Activated CD4-positive, CD25-positive, alpha-beta regulatory T cell treated with anti-CD3 and anti-CD28 coated beads, Interleukin-2, amount 50 U/mL, for 72 hours (primary cell): ENCODE measurements around the gene EIPR1.
"Not testable (repeated sequence)": the region's sequence is repeated elsewhere in the genome, so short reads cannot be mapped to it uniquely, and the experiment has no call there.

Experiments
- DNase-seq: peaks from one replicate; pipeline ENCODE4 v3.0.0; 2021

Gene EIPR1

DNA sequence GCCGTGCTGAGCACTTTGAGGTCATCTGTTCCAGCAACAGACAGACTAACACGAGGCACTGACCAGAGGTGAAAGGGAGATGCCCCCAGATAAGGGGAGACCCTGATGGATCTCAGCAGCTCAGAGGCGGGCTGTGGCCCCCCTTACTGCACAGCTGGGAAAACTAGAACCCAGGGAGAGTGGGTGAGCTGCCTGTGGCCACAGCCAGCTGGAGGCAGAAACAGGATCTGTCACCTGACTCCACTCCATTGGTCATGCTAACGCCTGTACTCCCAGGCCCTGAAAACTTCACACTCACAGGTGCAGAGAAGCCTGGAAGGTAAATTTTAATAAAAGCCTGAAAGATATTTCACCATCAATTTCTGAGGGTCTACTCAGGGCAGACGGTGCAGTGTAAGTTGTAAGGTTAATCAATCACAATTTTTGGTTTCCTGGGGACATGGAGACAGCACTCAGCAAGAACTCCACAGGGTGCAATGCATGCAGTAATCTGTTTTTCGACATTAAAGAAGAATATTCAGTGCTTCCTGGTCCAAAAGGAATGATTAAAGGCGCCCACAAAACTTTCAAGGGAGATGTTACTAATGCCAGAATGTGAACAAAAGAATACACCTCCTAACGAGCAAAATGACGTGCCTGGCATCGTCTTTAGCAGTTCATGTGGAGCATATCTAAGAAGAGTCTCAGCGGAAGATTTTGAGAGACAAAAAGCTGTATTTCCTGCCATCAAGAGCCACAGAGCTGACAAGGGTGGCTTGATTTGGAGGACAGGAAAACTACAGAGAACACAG, 173.4 kb downstream of the EIPR1 start:
- DNase-seq: no peak

DNA sequence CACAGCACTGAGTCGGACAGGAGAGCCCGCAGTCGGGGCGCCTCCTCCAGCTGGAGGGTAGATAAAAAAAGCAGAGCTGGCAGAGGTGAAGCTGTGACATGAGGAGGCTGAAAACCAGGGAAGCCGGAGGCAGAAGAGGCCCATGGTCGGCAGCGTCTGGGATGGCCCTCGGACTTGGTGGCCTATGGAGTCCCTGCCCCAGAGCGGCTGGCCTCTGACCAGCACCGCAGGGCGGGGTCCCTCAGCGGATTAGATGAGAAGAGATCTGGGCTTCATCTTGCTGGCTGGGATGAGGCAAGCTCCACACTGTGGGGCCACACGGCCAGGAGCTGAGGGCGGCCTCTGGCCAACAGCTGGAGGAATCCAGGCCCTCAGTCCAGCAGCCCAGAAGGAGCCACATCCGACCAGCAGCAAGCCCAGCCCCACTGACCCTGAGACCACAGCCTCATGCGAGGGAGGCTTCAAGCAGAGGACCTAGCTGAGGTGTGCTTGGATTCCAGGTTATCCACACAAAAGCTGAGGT, 174.1 kb downstream of the EIPR1 start:
- no peak for DNase-seq

DNA sequence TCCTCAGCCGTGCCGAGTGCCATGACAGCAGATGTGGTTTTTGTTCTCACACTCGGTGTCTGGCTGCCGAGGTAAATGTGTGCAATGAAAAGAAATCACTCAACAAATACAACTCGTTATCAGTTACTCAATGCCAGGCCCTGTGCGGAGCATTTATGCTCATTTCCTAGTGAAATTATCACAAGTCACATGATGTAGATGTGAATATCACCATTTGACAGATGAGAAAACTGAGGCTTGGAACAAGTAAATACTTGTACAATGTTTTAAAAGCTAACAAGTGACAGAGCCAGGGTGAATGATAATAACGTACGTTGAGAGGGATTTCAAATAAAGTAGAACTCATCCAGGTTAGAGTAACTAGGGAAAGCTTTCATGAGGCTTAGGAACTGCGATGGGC, 174.7 kb downstream of the EIPR1 start:
- DNase-seq: no peak

DNA sequence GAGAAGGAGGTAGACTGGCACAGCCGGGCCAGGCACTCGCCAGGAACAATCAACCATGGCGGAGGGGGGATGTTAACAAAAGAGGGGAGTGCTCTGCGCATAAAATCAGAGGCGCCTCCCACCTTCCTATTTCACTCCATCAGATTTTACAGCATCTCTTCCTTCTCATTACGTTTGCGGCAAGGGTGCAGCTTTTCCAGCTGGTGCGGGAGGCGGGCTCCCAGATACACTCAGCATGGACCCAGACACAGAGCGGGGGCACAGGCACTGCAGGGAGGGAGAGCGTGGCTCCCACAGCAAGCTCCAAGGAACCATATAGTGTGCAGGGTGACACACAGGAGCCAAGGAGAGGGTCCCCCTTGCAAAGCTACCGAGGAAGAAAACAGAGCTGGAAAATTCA, 176.3 kb downstream of the EIPR1 start:
- no peak for DNase-seq

DNA sequence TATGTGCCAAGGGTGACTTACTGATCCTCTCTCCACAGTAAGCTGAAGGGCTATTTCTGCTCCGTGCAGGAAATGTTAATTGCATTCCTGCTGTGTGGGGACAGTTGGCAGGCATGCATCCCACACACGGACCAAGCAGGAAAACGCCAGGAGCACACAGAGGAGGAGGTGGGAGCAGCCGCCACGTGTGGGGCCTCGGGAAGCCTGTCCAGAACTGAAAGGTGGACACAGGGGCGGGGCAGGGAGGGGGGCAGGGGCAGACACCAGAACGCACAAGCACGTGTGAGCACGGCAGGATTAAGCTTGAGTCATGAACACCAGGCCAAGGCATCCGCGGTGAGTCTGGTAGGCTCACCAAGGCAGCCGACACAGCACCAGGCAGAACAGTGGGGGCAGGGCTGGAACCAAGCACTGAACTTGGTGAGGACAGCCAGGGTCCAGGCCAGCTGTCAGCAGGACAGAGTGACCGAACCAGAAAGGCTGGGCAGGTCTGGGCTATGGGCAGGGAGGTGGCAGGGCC, 177.1 kb downstream of the EIPR1 start:
- no peak for DNase-seq

DNA sequence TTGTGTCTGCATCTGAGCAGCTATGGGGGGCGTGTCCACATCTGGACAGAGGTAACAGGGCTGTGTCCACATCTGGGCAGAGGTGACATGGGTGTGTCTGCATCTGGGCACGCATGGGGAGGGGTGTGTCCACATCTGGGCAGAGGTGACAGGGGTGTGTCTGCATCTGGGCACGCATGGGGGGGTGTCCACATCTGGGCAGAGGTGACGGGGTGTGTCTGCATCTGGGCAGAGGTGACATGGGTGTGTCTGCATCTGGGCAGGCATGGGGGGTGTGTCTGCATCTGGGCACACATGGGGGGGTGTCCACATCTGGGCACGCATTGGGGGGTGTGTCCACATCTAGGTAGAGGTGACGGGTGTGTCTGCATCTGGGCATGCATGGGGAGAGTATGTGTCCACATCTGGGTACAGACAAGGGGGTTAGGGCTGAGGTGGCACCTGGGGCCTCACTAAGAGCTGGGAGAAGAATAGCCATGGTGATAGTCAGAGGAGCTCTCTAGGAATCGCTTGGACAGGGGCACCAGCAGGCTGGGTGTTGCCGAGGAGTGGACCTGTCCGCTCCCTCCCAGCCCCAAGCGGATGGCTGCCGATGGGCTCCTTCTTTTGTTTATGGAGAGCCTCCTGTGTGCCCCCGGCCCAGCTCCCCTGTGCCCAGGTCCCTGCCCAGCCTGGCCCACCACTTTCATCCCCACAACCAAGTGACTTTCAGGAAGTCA, 177.8 kb downstream of the EIPR1 start:
- no peak for DNase-seq

DNA sequence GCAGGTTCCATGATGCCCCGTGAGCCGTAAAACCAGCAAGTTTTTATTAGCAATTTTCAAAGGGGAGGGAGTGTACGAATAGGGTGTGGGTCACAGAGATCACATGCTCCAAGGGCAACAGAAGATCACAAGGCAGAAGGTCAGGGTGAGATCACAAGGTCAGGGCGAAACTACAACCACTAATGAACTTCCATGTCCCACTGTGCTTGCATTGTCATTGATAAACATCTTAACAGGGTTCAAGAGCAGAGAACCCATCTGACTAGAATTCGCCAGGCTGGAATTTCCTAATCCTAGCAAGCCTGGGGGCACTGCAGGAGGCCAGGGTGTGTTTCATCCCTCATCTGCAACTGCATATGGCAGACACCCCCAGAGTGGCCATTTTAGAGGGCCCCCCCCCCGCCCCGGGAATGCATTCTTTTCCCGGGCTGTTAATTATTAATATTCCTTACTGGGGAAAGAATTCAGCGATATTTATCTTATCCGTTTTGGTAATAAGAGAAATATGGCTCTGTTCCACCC, 178.9 kb downstream of the EIPR1 start:
- DNase-seq: not testable (repeated sequence)

DNA sequence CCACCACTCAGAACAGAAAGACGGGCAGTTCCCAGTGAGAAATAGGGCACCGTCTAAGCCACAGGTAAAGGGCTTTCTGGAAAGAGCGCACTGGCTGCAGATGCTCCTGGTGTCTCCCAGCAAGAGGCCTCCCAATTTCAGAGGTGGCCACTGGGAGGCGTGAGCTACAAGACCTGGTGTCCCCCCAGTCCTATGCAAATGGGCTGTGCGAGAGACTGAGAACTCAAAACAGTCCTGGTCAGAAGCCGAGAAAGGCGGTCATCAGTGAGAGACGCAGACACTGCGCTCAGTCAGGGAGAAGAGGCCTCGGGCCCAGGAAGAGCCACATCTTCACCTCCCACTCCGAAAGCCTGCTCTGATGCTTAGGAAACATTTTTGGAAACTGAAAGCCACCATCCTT, 179.5 kb downstream of the EIPR1 start:
- no peak for DNase-seq

DNA sequence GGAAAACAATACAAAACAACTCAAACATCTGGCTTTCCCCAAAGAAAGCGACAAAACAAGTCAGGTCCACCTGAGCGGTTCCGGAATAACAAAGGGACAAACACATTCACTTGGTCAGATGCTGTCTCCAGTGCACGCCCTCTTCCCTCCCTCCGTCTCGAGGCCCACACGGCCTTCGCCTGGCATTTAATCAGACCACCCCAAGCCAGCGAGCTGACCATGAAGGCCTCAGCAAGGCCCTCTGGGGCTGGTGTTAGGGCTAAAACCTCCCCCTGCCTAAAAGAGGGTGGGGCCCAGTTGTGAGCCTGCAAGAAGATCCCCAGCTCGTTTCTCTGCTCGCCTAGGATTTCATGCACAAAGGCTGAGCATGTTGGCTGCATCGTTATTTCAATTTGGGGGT, 180.3 kb downstream of the EIPR1 start:
- DNase-seq: no peak

DNA sequence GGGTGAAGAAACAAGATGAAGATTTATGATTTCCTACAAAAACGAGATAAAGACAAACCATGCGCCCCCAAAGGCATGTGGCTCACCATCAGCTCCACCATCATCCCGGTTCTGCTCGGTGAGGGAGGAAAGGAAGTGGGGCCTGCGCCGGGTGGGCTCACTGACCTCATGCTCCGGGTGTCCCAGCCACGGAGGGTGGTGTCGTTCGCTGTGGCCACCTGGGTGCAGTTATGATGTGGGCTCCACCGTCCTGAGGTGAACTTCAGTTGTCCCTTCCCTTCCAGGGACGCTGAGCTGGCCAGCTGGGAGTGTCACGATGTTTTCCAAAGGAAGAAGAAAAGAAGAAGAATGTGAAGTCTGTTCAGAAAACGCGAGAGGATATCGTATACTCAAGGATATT, 180.9 kb downstream of the EIPR1 start:
- DNase-seq: no peak

DNA sequence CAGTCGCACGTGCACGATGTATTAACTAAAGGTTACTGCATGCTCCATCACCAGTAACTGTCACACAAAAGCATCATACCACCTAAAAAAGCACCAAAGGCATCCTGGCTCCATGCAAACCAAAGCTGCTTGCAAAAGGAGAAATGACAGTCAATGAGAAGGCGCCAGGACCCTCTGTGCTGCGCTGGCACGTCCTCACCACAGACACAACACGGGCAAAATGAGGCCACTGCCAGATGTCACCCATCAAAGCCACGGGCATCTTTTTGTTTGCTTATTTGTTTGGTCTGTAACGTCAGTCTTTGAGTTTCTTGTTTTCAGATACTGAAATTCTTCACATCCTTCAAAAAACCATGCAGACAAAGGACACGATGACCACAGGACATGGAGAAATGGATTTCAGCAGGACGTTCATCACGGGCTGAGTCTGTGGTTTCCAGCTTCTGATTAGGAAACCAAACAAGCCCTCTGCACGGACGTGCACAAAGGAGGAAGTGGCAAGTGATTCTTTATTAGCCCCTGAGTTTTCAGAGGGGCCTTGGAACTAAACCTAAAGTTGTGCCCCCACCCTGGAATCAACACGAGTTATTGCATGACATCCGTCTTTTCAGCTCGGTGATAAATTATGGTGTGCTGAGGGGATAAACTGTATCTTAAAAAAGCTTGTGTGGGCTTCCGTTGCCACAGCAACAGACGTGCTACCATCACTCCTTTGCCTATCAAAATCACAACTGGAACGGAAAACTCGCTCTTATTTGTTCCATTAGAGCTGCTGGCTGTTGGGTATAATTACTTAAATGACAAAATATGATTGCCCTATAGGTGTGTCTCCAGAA, 181.8 kb downstream of the EIPR1 start:
- no peak for DNase-seq

DNA sequence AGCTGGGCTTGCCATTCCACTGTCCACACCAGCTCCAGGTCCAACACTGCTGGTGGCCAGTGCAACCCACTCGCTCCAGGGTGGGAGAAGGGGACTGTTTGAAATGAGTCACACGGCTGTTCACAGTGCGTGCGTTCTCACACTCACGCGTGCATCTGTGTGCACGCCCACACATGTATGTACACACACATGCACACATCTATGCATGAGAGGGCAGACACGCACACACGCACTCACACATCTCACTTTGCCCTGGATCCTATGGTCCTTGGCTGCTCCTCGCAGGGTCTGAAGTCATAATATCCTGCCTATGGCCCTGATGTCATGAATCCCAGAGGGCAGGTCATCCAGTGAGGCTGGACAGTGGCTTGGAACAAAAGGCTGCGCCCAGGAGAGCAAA, 182.8 kb downstream of the EIPR1 start:
- DNase-seq: no peak

DNA sequence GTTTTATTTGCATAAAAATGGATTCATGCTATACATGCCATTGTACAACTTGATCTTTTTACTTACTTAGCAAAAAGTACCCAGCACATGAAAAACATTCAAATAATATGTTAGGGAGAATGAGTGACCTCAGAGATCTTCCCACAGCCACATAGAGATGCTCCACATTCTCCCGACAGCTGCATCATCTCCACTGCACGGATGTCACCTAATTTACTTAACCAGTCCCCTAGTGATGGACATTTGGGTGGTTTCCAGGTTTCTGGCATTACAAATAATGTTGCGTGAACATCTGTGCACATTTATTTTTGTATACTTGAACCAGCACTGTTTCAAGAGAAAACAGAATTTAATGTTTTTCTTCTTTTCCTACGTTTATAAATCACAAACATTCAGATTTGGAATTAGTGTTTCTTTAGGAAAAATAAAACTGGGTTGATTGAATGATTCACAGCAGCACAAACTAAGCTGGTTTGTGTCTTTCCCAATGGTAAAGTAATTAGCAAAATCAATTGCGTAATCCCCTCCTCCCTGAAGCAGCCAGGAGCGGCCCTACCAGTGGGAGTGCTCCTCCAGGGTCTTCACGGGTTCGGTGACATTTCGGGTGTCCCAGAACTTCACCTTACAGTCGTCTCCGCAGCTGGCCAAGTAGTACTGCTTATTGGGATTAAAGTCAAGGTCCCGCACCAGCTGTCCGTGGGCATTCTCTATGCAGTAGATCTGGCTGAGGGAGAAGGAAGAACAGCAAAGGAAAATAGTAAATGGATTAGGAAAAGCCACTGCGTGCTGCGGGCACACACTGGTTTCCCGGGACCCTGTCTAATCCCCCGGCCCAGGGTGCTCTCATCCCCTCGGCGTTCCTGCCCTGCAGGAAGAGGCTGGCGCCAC, 183.9 kb downstream of the EIPR1 start:
- no peak for DNase-seq

DNA sequence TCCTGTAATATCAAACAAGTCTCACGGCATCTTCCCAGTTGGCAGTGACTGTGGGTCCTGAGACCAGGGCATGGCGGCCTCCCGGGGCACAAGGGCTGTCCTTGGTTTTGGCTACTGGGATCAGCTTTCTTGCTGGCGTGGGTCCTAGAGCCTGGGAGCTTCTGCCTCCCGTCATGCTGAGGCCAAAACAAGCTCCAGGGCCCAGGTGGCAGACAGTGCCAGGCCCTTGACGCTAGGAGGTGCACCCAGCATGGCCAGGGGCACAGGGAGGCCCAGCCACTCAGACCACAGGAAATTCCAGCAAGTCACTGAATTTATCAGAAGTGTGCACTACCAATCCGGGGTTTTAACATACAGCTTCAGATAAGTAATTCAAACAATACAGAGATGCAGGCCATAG, 184.7 kb downstream of the EIPR1 start:
- no peak for DNase-seq

DNA sequence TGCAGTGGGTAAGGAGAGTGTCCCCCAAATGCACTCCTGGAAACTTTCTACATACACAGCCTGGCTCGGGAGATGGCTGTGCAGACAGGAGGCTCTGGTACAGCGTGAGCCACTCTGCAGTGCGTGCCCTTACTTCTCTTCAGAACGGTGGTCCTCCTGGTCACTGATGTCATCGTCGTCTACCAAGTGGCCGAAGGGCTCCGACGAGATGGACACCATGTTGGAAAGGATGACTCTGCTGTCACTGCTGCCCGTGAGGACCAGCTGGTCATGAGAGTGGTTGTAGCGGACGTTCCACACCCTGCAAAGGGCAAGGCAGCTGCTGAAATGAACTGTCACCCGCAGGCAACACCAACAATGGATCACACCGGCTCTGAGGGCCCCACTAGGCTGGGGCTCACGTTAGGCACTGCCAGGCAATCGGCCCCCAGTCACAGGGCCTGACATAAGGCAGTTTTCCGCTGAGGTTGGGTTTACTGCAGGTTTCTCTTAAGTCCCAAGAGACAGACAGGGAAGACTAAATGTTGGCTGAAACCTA, 185.3 kb downstream of the EIPR1 start:
- DNase-seq: no peak

DNA sequence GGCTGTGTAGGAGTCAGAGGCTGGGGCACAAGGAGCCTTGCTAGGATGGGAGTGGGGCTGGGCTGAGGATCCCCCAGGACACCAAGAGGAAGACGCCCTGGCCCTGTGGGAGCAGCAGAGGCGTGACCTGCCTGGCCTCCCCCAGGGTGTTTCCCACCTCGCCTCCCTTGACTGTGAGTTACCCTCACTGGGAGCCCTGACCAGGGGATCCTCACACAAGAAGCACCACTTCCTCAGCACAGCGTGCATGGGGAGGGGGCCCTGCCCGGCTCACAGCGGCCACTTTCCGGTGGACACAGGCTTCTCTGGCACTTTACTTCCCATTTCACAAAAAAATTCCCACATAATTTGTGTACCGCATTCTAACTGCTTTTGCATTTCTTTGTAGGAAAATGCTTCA, 187.7 kb downstream of the EIPR1 start:
- no peak for DNase-seq

DNA sequence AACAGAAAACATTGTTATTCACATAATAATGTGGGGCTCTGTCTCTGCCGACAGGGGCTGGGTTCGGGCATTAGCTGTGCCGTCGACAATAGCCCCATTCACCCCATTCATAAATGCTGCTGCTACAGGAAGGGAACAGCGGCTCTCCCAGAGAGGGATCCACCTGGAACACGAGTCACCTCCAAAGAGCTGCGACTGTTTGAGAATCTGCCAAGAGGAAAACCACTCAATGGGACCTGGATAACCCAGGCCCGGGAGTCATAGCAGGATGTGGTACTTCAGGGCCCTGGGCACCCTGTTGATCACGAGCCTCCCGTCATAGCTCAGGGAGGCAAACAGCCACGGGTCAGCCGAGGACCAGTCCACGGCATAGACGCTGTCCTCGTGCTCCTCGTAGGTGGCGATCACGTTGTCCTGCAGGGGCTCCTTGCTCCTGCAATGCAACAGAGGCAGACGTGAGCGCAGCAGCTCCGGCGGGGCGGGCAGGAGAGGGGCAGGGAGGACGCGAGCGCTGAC, 188.5 kb downstream of the EIPR1 start:
- no peak for DNase-seq

DNA sequence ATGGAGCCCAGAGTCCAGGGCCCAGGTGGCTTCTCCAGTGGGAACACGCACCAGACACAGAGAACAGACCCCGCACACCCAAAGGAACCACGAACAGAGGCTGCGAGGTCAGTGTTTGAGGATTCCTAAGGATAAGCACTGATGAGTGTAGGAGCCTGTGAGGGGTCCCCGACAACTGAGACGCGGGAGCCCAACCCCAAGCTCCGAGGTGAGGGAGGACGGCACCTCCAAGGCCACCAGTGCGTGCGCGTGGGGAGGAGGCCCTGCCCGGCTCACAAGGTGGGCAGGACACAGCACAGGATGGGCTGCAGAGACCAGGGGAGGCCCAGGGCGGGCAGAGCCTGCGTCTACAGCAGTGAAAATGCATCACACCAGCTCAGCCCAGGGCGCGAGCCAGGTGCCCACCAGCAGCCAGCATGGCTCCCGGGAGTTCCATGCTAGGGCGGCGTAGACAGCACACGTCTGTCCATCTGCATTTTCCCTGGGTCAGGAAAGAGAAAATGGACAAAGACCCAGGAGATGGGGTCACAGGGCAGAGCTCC, 189.1 kb downstream of the EIPR1 start:
- DNase-seq: no peak

DNA sequence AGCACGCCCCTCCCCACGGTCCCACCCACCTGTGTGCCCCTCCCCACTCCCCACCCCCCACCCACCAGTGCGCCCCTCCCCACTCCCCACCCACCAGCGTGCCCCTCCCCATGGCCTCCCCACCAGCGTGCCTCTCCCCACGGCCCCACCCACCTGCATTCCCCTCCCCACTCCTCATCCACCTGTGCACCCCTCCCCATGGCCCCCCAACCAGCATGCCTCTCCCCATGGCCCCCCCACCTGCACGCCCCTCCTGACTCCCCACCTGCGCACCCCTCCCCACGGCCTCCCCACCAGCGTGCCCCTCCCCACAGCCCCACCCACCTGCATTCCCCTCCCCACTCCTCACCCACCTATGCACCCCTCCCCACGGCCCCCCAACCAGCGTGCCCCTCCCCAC, 190.2 kb downstream of the EIPR1 start:
- no peak for DNase-seq

DNA sequence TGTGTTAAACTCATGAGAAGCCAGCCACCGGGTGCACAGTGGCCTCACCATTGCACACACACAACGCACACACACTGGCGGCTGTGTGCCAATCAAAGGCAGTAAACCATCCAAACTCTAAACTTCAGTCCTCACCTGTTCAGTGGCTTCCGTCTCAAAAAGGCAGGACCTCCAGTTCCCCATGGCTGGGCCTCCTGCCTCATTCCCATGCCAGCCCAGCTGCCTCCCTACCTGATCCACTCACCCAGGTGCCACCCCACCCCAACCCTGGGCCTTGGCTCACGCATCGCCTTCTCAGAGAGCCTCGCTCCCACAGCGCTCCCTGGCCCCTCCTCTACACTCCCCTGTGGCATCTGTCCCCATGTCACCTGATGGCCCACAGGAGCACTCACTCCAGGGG, 190.9 kb downstream of the EIPR1 start:
- no peak for DNase-seq

DNA sequence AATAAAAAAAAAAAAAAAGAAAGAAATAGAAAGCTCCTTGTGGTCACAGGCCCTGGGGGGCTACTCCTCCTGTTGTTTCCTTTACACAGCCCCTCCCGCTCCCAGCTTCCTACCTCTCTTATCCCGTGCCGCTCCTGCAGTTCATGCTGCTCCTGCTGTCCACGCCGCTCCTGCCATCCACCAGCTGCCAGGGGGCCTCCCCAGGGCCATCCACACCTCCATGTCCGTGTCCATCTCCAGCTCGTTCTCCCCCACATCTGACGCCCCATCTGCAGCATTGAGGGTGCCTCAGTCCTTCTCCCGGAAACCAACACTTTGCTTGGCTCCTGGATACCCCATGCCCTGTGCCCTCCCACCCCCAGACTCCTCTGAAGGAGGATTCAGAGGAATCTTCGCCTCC, 191.7 kb downstream of the EIPR1 start:
- no peak for DNase-seq
